Liver (tissue), 3 donors: Measurements from ENCODE around the gene FBXW5.
A peak's percentile ranks its signal among the peaks of the same experiment; 100 is the strongest.

Experiments
- ATF3 ChIP-seq: IDR thresholded peaks from 2 replicates; pipeline ENCODE4 v1.6.1; 2016; ENCODE audit warnings: antibody characterized with exemption
- CTCF ChIP-seq: fragments of 150-350 bp; IDR thresholded peaks from 2 replicates; pipeline ENCODE4 v1.5.1; 2017; ENCODE audit warnings: improper control_type of control experiment, low read depth, low read length; ENCODE audit not compliant: missing input control
- FOXA1 ChIP-seq: IDR thresholded peaks from 2 replicates; pipeline ENCODE4 v1.6.1; 2016; ENCODE audit warnings: antibody characterized with exemption
- GABPA ChIP-seq, 2 donors: IDR thresholded peaks in 1 of 2; conservative IDR thresholded peaks in 1 of 2; 2 replicates each; pipeline ENCODE4 v1.6.1; 2016; ENCODE audit warnings: antibody characterized with exemption in 2 of 2, mild to moderate bottlenecking in 1 of 2, moderate library complexity in 1 of 2
- JUND ChIP-seq, 2 donors: IDR thresholded peaks; 2 replicates each; pipeline ENCODE4 v1.6.1; 2016; ENCODE audit warnings: antibody characterized with exemption in 2 of 2
- MAX ChIP-seq: IDR thresholded peaks from 2 replicates; pipeline ENCODE4 v1.6.1; 2016; ENCODE audit warnings: antibody characterized with exemption
- NR2F2 ChIP-seq: IDR thresholded peaks from 2 replicates; pipeline ENCODE4 v1.6.1; 2016; ENCODE audit warnings: antibody characterized with exemption
- RAD21 ChIP-seq, 2 donors: IDR thresholded peaks; 2 replicates each; pipeline ENCODE4 v1.6.1; 2016; ENCODE audit warnings: antibody characterized with exemption in 2 of 2, mild to moderate bottlenecking in 2 of 2
- REST ChIP-seq: IDR thresholded peaks from 2 replicates; pipeline ENCODE4 v1.6.1; 2016; ENCODE audit warnings: antibody characterized with exemption, mild to moderate bottlenecking
- RXRA ChIP-seq, 2 donors: IDR thresholded peaks; 2 replicates each; pipeline ENCODE4 v1.6.1; 2017 to 2018; ENCODE audit warnings: antibody characterized with exemption in 2 of 2, mild to moderate bottlenecking in 1 of 2
- TAF1 ChIP-seq: conservative IDR thresholded peaks from 2 replicates; pipeline ENCODE4 v1.6.1; 2016; ENCODE audit warnings: antibody characterized with exemption, mild to moderate bottlenecking
- YY1 ChIP-seq: IDR thresholded peaks from 2 replicates; pipeline ENCODE4 v1.6.1; 2016; ENCODE audit warnings: antibody characterized with exemption, mild to moderate bottlenecking
- ZBTB33 ChIP-seq: IDR thresholded peaks from 2 replicates; pipeline ENCODE4 v1.6.1; 2016; ENCODE audit warnings: antibody characterized with exemption
- donor health status: healthy.
- donor health status: healthy.

GRCh38 chr9:136944519-136945332 is at the start of gene FBXW5, which contains the start of gene C8G:
- peak; percentile 99 for TF ChIP-seq CTCF
- peak; percentile 93 for TF ChIP-seq TAF1
- TF ChIP-seq GABPA (IDR thresholded peaks at IDR 0.05 in 1 of 2, conservative IDR thresholded peaks at IDR 0.05 in 1 of 2): peak in 1 of 2 donors; percentile 55
- no peak for TF ChIP-seq ATF3
- TF ChIP-seq MAX: peak; percentile 48
- peak; percentile 60 to 61 for TF ChIP-seq RAD21 (IDR thresholded peaks at IDR 0.05)
- TF ChIP-seq FOXA1: peak; percentile 54
- TF ChIP-seq REST: peak; percentile 90
- TF ChIP-seq YY1: peak; percentile 94
- peak; percentile 88 to 91 for TF ChIP-seq RXRA (IDR thresholded peaks at IDR 0.05)
- TF ChIP-seq JUND (IDR thresholded peaks at IDR 0.05): no peak
- TF ChIP-seq NR2F2: peak; percentile 49
- no peak for TF ChIP-seq ZBTB33
